Smooth muscle cell (in vitro differentiated cells): ENCODE measurements around the gene HIP1. TPM values are rescaled to one million over a fixed set of nuclear protein-coding genes. Genes with fewer than 3 reads are reported as not detected.

Source experiments
- DNase-seq: peaks from one replicate; lab custom pipeline; 2025; ENCODE audit not compliant: unreplicated experiment; lab: John Stamatoyannopoulos, UW
- H2AFZ ChIP-seq: fragments of 200-600 bp; sonication (generic); 2 replicates; pipeline ENCODE4 v1.6.0; 2016; ENCODE audit warnings: antibody characterized with exemption, low read depth, mild to moderate bottlenecking
- H3F3A ChIP-seq: fragments of 200-600 bp; sonication (generic); 2 replicates; pipeline ENCODE4 v1.6.0; 2017; ENCODE audit warnings: antibody characterized with exemption, low read depth
- H3K27ac ChIP-seq: fragments of 200-600 bp; sonication (generic); 2 replicates; pipeline ENCODE4 v1.5.1; 2016; ENCODE audit warnings: low read depth, mild to moderate bottlenecking
- H3K27me3 ChIP-seq: fragments of 200-600 bp; sonication (generic); 2 replicates; pipeline ENCODE4 v1.6.1; 2016; ENCODE audit warnings: low read depth, mild to moderate bottlenecking
- H3K36me3 ChIP-seq: fragments of 200-600 bp; sonication (generic); 2 replicates; pipeline ENCODE4 v1.5.1; 2016; ENCODE audit warnings: low read depth
- H3K4me1 ChIP-seq: fragments of 200-600 bp; sonication (generic); 2 replicates; pipeline ENCODE4 v1.5.1; 2016; ENCODE audit warnings: low read depth
- H3K4me2 ChIP-seq: fragments of 200-600 bp; sonication (generic); 2 replicates; pipeline ENCODE4 v1.6.0; 2016; ENCODE audit warnings: mild to moderate bottlenecking
- H3K4me3 ChIP-seq: fragments of 200-600 bp; sonication (generic); 2 replicates; pipeline ENCODE4 v1.5.1; 2016; ENCODE audit warnings: mild to moderate bottlenecking
- H3K79me2 ChIP-seq: fragments of 200-600 bp; sonication (generic); 2 replicates; pipeline ENCODE4 v1.6.0; 2016; ENCODE audit warnings: low read depth, mild to moderate bottlenecking
- H3K9ac ChIP-seq: fragments of 200-600 bp; sonication (generic); 2 replicates; pipeline ENCODE4 v1.6.0; 2016; ENCODE audit warnings: low read depth
- H3K9me3 ChIP-seq: fragments of 200-600 bp; sonication (generic); replicated peaks from 2 replicates; pipeline ENCODE4 v1.5.1; 2016; ENCODE audit warnings: low read depth
- H4K20me1 ChIP-seq: fragments of 200-600 bp; sonication (generic); 2 replicates; pipeline ENCODE4 v1.6.0; 2016; ENCODE audit warnings: low read depth
- WGBS: methylation state at CpG from one replicate; pipeline ENCODE4 v1.1.7; 2016; ENCODE audit warnings: low lambda C conversion rate; 5-methylcytosine and 5-hydroxymethylcytosine counted together
- polyA plus RNA-seq: library from polyadenylated mRNA; unstranded; fragments of >200 nt; fragmentation: Nextera tagmentation; extraction: Ambion mirVana; gene quantifications from 2 replicates; pipeline ENCODE4 v1.2.1, GENCODE V29; 2016
- total RNA-seq: library from RNA; depleted of rRNA; stranded (reverse); fragments of >200 nt; gene quantifications from 2 replicates; pipeline ENCODE4 v1.2.3, GENCODE V29; 2014
- TF ChIP-seq, protein P1 (sequence below): fragments of 200-600 bp; sonication (generic); IDR thresholded peaks from 2 replicates; pipeline ENCODE4 v1.5.1; 2017; ENCODE audit warnings: borderline replicate concordance, mild to moderate bottlenecking, antibody characterized with exemption; ENCODE audit not compliant: insufficient read depth, poor library complexity, severe bottlenecking

The HIP1 gene
- total and polyA plus RNA-seq, 2 experiments from 2014 or later = 4.7 to 8.4 TPM

DNA sequence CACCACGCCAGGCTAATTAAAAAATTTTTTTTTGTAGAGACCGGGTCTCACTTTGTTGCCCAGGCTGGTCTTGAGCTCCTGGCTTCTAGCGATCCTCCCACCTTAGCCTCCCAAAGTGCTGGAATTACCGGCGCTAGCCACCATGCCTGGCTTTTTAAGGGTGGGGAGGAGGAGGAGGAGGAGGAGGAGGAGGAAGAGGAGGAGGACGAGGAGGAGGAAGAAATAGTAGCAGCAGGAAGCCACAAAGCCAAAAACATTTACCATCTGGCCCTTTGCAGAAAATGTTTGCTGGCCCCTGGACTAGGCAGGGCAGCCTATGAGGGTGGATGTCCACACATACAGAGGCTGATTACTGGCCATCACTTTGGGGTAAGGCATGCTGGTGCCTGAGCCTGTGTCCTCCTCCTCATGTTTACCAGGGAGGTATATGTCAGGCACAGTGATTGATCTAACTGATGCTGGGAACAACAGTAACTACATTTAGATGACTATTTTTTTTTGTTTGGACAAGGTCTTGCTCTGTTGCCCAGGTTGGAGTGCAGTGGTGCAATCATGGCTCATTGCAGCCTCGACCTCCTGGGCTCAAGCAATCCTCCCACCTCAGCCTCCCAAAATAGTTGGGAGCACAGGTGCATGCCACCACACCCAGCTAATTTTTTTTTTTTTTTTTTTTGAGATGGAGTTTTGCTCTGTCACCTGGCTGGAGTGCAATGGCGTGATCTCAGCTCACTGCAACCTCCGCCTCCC is 122.1 kb downstream of the HIP1 start:
- Histone ChIP-seq H2AFZ (no peak overlapping the region), H3K4me2 (no peak overlapping the region), H3F3A (no peaks in the 10 kb centered on the region), H3K36me3 (no peaks in the 10 kb centered on the region), H3K4me3 (no peak overlapping the region), H3K27me3 (no peaks in the 10 kb centered on the region), H3K9ac (no peak overlapping the region), H4K20me1 (no peaks in the 10 kb centered on the region), H3K9me3 (no peaks in the 10 kb centered on the region), H3K79me2 (no peaks in the 10 kb centered on the region), H3K27ac (no peak overlapping the region), H3K4me1 (no peaks in the 10 kb centered on the region)
- TF ChIP-seq, protein P1, sequence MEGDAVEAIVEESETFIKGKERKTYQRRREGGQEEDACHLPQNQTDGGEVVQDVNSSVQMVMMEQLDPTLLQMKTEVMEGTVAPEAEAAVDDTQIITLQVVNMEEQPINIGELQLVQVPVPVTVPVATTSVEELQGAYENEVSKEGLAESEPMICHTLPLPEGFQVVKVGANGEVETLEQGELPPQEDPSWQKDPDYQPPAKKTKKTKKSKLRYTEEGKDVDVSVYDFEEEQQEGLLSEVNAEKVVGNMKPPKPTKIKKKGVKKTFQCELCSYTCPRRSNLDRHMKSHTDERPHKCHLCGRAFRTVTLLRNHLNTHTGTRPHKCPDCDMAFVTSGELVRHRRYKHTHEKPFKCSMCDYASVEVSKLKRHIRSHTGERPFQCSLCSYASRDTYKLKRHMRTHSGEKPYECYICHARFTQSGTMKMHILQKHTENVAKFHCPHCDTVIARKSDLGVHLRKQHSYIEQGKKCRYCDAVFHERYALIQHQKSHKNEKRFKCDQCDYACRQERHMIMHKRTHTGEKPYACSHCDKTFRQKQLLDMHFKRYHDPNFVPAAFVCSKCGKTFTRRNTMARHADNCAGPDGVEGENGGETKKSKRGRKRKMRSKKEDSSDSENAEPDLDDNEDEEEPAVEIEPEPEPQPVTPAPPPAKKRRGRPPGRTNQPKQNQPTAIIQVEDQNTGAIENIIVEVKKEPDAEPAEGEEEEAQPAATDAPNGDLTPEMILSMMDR = no peak
- DNase-seq = no peak
- WGBS = 92% methylated on average over 8 of the region's 9 CpGs

DNA sequence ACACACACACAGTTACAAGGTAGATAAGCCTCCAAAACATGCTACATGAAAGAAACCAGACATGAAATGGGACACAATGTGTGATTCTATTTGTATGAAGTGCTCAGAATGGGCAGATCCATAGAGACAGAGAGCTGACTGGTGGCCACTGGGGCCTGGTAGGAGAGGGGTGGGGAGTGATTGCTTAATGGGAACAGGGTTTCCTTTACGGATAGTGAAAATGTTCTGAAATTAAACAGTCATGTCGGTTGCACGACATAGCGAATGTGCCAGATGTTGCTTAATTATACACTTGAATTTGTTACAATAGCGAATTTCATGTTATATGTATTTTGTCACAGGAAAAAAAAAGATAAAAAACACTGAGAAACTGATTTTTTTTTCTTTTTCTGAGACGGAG is 124.3 kb downstream of the HIP1 start:
- Histone ChIP-seq H3K79me2 (no peaks in the 10 kb centered on the region), H2AFZ (no peak overlapping the region), H3K4me2 (no peak overlapping the region), H3F3A (no peaks in the 10 kb centered on the region), H3K27me3 (no peaks in the 10 kb centered on the region), H3K9me3 (no peaks in the 10 kb centered on the region), H3K27ac (no peak overlapping the region), H3K36me3 (no peaks in the 10 kb centered on the region), H3K4me3 (no peak overlapping the region), H4K20me1 (no peaks in the 10 kb centered on the region), H3K4me1 (no peaks in the 10 kb centered on the region), H3K9ac (no peak overlapping the region)
- 96% methylated on average over 6 of the region's 6 CpGs for WGBS
- TF ChIP-seq, protein P1 = no peak
- DNase-seq = no peak

DNA sequence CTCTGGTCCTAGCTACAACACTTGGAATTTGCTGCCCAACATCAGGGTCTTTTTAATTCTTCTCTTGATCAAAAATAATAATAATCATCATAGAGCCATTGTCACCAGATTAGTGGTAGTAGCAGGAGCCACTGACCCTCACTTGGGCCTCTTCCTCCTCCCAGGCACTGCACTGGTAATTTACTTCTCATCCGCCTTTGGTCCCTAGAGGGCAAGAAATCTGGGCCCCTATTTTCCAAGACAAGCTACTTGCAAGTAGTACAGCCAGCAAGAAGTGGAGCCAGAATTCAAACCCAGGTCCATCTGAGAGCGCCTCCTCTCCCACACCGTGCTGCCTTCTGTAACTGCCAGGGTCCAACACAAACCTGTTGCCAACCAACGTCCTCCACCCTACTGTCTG is 125.4 kb downstream of the HIP1 start:
- 89% methylated on average over 4 of the region's 4 CpGs for WGBS
- H3K4me1 ChIP-seq = no peaks in the 10 kb centered on the region
- TF ChIP-seq, protein P1 = no peak

More for the DNA sequence above, 125.4 kb downstream of the HIP1 start:
- no peak overlapping the region for H3K4me2 ChIP-seq
- H3K36me3 ChIP-seq = no peaks in the 10 kb centered on the region
- H3K9ac ChIP-seq = no peak overlapping the region
- DNase-seq = no peak
- H3K27ac ChIP-seq = no peak overlapping the region
- H3K9me3 ChIP-seq = no peaks in the 10 kb centered on the region
- H3K4me3 ChIP-seq = no peak overlapping the region
- no peak overlapping the region for H2AFZ ChIP-seq
- no peaks in the 10 kb centered on the region for H3K79me2 ChIP-seq
- H3F3A ChIP-seq = no peaks in the 10 kb centered on the region
- H3K27me3 ChIP-seq = no peaks in the 10 kb centered on the region
- no peaks in the 10 kb centered on the region for H4K20me1 ChIP-seq
